ENCODE data around the gene DDX41. TPM values are rescaled to one million over a fixed set of nuclear protein-coding genes. Genes with fewer than 3 reads are reported as not detected.

Gene DDX41
- total RNA-seq, 2 experiments from 2014 or later = 49.6 to 49.7 TPM

DNA sequence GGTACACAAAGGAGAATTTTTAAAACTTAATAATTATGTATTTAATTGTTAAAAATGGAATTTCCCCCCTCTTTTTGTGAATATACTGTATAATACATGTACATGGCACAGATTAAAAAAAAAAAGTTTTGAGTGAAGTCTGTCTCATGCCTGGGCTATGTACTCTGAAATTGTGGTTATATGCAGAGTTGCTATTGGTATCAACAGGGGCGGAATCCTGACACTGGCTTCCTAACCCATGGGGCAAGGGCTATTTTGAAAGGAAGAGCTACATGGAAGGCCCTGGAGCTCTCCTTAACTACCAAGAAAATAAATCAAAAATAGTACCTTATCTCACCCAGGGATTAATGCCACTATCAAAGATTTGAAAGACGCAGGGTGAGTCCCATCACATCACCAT is 38.5 kb upstream of the DDX41 start:
- Mint-ChIP-seq H3K36me3 (ENCODE audit: low read depth) (peaks cover 23% of the 10 kb centered on the region), H3K4me1 (ENCODE audit: low read depth) (peaks cover 44% of the 10 kb centered on the region), H3K4me3 (peak overlapping the region; percentile 96), H3K9me3 (no peaks in the 10 kb centered on the region), H3K27me3 (no peaks in the 10 kb centered on the region), H3K27ac (peak overlapping the region; percentile 71)
- Histone ChIP-seq H3K4me1 (ENCODE audit: insufficient read depth, low read length) (peaks cover 30% of the 10 kb centered on the region), H3K36me3 (ENCODE audit: insufficient read depth, low read length) (peaks cover 9% of the 10 kb centered on the region), H3K9me3 (ENCODE audit: control insufficient read depth in 1 of 2, insufficient read depth in 1 of 2, low read length in 2 of 2) (no peaks in the 10 kb centered on the region), H3K4me3 (ENCODE audit: low read length) (peak overlapping the region; percentile 67), H3K27ac (ENCODE audit: low read depth in 1 of 2, low read length in 2 of 2) (no peak overlapping the region), H3K27me3 (ENCODE audit: control insufficient read depth in 1 of 2, insufficient read depth in 2 of 2, low read length in 2 of 2) (no peaks in the 10 kb centered on the region)
- ATAC-seq (ENCODE audit: poor library complexity) (no peak), DNase-seq (no peak)
- intact Hi-C loops (cut with DNase I, micrococcal nuclease) = loop anchor here in 1 of 2 experiments (2.0 to 5.0 kb wide), 4 partner anchors 36 to 1168 kb away; partner anchors contain the start of genes B4GALT7, DDX41, HIGD2A and NOP16
- POLR2A ChIA-PET = no interaction called here
- TF ChIP-seq, protein P1, sequence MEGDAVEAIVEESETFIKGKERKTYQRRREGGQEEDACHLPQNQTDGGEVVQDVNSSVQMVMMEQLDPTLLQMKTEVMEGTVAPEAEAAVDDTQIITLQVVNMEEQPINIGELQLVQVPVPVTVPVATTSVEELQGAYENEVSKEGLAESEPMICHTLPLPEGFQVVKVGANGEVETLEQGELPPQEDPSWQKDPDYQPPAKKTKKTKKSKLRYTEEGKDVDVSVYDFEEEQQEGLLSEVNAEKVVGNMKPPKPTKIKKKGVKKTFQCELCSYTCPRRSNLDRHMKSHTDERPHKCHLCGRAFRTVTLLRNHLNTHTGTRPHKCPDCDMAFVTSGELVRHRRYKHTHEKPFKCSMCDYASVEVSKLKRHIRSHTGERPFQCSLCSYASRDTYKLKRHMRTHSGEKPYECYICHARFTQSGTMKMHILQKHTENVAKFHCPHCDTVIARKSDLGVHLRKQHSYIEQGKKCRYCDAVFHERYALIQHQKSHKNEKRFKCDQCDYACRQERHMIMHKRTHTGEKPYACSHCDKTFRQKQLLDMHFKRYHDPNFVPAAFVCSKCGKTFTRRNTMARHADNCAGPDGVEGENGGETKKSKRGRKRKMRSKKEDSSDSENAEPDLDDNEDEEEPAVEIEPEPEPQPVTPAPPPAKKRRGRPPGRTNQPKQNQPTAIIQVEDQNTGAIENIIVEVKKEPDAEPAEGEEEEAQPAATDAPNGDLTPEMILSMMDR (IDR thresholded peaks at IDR 0.05) = no peak
- CTCF ChIA-PET = no interaction called here

DNA sequence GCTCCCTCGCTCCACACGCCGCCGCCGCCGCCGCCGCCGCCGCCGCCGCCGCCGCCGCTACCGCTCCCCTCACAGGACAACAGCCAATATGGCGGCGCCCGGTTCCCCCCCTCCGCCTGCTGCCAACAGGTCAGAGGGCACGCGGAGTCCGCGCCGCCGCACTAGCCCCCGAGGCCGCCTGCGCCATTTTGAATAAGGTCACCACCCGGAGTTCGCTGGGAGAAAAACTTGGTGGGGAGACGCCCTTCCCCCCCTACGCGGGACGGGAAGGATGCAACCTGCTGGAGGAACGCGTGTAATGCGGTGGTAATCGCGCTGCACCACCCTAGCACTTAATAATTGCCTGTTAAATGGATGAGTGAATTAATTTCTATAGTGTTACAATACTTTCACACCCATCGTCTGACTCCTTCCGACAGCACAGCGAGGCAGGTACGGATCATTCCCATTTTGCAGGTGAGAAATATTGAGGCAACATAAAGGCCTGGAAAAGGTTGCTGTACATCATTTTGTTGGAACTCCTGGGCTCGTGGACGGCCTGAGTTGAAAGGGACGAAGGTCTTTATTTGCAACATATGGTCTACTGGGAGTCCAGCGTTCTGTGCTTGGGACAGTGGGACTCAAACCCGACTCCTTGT is 37.8 kb upstream of the DDX41 start, which contains the start of gene FAM193B:
Gene FAM193B, minus strand, starts transcription at position 90 of the 638 bp plus-strand sequence. CDS start 105 bp downstream, outside the sequence.
- no peaks in the 10 kb centered on the region for H3K9me3 ChIP-seq (ENCODE audit: control insufficient read depth in 1 of 2, insufficient read depth in 1 of 2, low read length in 2 of 2)
- POLR2A ChIA-PET = no interaction called here
- peaks cover 25% of the 10 kb centered on the region for H3K36me3 Mint-ChIP-seq (ENCODE audit: low read depth)
- peak within 1 kb of the TSS; percentile 81 for H3K4me3 ChIP-seq (ENCODE audit: low read length)
- H3K27me3 ChIP-seq (ENCODE audit: control insufficient read depth in 1 of 2, insufficient read depth in 2 of 2, low read length in 2 of 2) = no peaks in the 10 kb centered on the region
- peaks cover 12% of the 10 kb centered on the region for H3K36me3 ChIP-seq (ENCODE audit: insufficient read depth, low read length)
- peak within 1 kb of the TSS; percentile 71 for H3K27ac Mint-ChIP-seq
- intact Hi-C loops (cut with DNase I, micrococcal nuclease) = loop anchor here in 1 of 2 experiments (2.0 to 5.0 kb wide), 5 partner anchors 36 to 1167 kb away; partner anchors contain the start of genes B4GALT7, DDX41, HIGD2A and HNRNPAB
- no peaks in the 10 kb centered on the region for H3K27me3 Mint-ChIP-seq
- H3K9me3 Mint-ChIP-seq = no peaks in the 10 kb centered on the region
- CTCF ChIA-PET = no interaction called here
- peak within 1 kb of the TSS; percentile 96 for H3K4me3 Mint-ChIP-seq
- no peak within 1 kb of the TSS for H3K27ac ChIP-seq (ENCODE audit: low read depth in 1 of 2, low read length in 2 of 2)
- peak; percentile 93 to 97 (median 95) for DNase-seq
- H3K4me1 ChIP-seq (ENCODE audit: insufficient read depth, low read length) = peaks cover 30% of the 10 kb centered on the region
- TF ChIP-seq, protein P1 (IDR thresholded peaks at IDR 0.05) = no peak
- ATAC-seq (ENCODE audit: poor library complexity) = peak; percentile 99
- peaks cover 44% of the 10 kb centered on the region for H3K4me1 Mint-ChIP-seq (ENCODE audit: low read depth)

DNA sequence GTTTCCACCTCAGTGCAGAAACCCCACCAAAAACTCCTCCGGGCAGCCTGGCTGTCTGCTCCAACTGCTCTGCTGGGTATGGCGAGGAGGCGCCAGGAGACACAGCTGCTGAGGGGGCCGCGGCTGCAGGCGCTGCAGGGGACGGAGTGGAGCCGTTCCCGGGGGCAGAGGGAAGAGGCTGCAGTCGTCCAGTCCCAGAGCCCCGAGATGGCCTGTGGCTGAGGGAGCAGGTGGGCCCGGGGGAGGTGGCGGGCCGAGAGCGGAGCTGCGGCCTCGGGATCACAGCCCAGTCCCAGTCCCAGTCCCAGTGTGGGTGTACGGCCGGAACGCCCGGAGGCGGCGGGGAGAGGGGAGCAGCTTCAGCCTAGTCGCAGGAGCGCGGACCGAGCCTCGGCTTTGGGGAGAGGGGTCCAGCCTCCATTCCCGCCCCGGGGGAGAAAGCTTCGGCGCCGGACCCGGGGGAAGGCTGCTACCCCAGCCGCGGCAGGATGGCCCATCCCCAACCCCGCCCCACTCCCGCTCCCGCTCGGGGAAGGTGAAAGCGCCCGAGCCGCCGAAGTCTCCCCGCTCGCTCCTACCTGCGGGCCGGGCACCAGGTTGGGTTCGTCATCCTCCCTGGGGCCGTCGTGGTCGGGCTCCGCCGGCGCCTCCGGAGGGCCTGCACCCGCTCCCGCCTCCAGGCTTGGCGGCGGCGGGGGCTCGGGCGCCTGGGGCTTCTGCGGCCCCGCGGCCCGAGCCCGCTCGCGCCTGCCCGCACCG is 37.1 kb upstream of the DDX41 start:
- CTCF ChIA-PET = no interaction called here
- Mint-ChIP-seq H3K36me3 (ENCODE audit: low read depth) (peaks cover 25% of the 10 kb centered on the region), H3K27me3 (no peaks in the 10 kb centered on the region), H3K9me3 (no peaks in the 10 kb centered on the region), H3K4me1 (ENCODE audit: low read depth) (peaks cover 46% of the 10 kb centered on the region), H3K27ac (peak overlapping the region; percentile 71), H3K4me3 (peak overlapping the region; percentile 86)
- TF ChIP-seq, protein P1 (IDR thresholded peaks at IDR 0.05) = no peak
- POLR2A ChIA-PET = no interaction called here
- Histone ChIP-seq H3K36me3 (ENCODE audit: insufficient read depth, low read length) (peaks cover 12% of the 10 kb centered on the region), H3K4me3 (ENCODE audit: low read length) (peak overlapping the region; percentile 81), H3K27ac (ENCODE audit: low read depth in 1 of 2, low read length in 2 of 2) (no peak overlapping the region), H3K27me3 (ENCODE audit: control insufficient read depth in 1 of 2, insufficient read depth in 2 of 2, low read length in 2 of 2) (no peaks in the 10 kb centered on the region), H3K4me1 (ENCODE audit: insufficient read depth, low read length) (peaks cover 30% of the 10 kb centered on the region), H3K9me3 (ENCODE audit: control insufficient read depth in 1 of 2, insufficient read depth in 1 of 2, low read length in 2 of 2) (no peaks in the 10 kb centered on the region)
- ATAC-seq (ENCODE audit: poor library complexity) (peak; percentile 32), DNase-seq (peak in 13 of 14 experiments; percentile 7 to 58 (median 31))
- intact Hi-C loops (cut with DNase I, micrococcal nuclease) = loop anchor here in 1 of 2 experiments (2.0 to 5.0 kb wide), 4 partner anchors 37 to 648 kb away; partner anchors contain the start of genes B4GALT7, DDX41 and HNRNPAB
